Umbilical cord (tissue), 2 donors: ENCODE measurements around the gene CNNM3. TPM values are rescaled to one million over a fixed set of nuclear protein-coding genes. Genes with fewer than 3 reads are reported as not detected.
"Not testable (repeated sequence)": the region's sequence is repeated elsewhere in the genome, so short reads cannot be mapped to it uniquely, and the experiment has no call there.

Experiments used
- DNase-seq: peaks from one replicate; pipeline ENCODE4 v3.0.0-alpha.2; 2015; ENCODE audit warnings: low spot score
- total RNA-seq: library from RNA; depleted of rRNA; stranded (reverse); fragments of >200 nt; gene quantifications from one replicate; pipeline ENCODE4 v1.2.3, GENCODE V29; 2014; ENCODE audit warnings: low replicate concordance; ENCODE audit not compliant: insufficient read depth

CNNM3 gene
- total RNA-seq: 7.7 TPM

DNA sequence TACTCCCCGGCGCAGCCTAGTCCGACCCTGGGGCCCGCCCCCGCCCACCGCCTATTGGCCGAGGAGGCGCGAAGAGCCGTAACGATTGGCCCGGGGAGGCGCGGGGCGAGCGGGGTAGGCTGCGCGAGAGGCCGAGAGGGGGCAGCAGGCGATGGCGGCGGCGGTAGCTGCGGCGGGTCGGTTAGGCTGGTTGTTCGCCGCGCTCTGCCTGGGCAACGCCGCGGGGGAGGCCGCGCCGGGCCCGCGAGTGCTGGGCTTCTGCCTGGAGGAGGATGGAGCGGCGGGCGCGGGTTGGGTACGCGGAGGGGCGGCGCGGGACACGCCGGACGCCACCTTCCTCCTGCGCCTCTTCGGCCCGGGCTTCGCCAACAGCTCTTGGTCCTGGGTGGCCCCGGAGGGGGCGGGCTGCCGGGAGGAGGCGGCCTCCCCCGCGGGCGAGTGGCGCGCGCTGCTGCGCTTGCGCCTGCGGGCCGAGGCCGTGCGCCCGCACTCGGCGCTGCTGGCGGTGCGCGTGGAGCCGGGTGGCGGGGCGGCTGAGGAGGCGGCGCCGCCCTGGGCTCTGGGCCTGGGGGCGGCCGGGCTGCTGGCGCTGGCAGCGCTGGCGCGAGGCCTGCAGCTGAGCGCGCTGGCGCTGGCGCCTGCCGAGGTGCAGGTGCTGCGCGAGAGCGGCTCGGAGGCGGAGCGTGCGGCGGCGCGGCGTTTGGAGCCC is at the start of gene CNNM3:
CNNM3 (plus strand) TSS at position 142 of the 709 bp plus-strand sequence; CDS start at position 152, 10 bp downstream.
- peak; percentile 98 for DNase-seq

DNA sequence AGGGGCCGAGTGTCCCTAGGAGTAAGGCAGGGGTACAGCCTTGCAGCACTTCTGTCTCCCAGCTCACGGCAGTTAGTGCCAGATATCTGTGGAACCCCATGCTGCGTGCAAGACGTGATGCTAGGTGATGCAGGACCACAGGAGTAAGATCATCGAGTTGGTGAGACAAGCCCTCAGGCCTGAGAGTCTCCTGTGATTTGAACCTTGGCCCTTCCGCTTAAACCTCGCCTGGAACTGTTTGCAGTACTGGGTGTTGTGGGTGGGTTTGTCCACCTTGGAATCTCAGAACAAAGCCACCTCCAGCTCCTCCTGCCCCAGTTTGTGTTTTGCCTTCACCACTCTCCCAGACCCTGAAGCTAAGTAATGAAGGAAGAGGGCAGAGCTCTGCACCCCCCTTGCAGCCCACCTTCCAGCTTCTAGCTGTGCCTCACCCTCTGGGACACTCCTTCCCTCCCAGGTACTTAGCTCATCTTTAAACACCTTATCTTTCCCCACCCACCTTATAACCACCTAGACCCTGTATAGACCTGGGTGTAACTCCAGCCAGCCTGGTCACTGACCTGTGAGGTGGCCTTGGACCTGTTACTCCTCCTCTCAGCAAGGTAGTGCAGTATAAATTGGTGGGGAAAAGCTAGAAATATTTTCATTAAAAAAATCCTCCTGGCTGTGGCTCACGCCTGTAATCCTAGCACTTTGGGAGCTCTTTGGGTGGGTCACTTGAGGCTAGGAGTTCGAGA is 48.8 kb upstream of the CNNM3 start:
- no peak for DNase-seq

- DNase-seq: no peak
Observed at GRCh38 chr2:96768083-96768561, 47.9 kb upstream of the CNNM3 start.

DNA sequence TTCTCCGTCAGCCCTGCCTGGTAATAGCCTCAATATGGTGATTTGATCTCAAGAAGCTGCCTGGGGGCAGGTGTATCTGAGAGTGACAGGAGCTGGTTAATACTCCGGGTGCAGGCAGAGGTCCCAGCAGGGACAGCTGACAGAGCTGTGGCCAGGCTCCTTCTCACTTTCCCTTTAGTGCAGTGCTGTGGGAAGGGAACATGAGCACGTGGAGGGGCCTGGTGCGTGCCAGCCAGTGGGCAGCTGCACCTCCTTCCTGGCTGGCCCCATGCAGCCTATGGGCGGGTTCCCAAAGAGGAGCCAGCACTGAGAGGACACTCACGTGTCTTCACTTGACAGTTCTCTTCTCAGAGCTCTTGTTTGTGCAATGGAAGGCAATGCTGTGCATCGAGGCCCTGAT is 46.3 kb upstream of the CNNM3 start:
- no peak for DNase-seq

GRCh38 chr2:96770442-96771202 is 45.4 kb upstream of the CNNM3 start:
- no peak for DNase-seq

GRCh38 chr2:96771796-96772618 is 44.1 kb upstream of the CNNM3 start:
- peak; percentile 63 for DNase-seq

- no peak for DNase-seq
Observed at GRCh38 chr2:96772903-96773671, 43.0 kb upstream of the CNNM3 start.

DNA sequence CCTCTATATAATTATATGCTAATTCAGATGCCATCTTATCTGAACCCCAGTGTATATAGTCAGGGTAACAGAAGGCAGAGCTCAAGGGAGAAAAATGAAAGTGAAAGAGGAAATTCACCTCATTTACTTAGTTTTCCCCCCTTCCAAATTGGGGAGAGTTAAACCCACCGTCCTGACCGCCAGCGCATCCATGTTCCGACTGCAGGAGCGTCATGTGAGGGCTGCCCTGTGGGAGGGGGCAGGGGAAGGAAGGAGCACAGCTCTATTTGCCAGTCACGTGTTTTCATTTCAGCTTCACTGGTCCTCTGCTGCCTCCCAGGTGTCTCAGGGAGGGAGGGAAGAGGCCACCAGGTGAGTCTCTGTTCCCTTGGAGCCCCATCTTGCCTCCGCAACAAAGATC is 42.1 kb upstream of the CNNM3 start:
- DNase-seq: no peak

DNA sequence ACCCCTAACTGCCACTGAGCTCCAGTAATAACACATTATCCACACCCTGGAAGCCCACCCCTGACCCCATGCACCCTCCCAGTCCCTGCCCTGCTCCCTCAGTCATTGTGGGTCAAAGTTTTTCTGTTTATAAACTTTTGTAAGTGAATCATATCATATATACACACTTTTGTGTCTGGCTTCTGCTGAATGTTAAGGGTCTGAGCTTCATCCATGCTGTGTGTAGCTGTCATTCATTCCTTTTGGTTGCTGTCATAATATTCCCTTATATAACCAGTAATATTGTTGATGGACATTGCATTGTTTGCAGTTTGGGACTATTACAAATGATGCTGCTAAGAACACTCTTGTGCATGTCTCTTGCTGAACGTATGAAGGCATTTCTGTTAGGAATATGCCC is 40.9 kb upstream of the CNNM3 start:
- no peak for DNase-seq

GRCh38 chr2:96783388-96783787 is 32.7 kb upstream of the CNNM3 start:
- no peak for DNase-seq

DNA sequence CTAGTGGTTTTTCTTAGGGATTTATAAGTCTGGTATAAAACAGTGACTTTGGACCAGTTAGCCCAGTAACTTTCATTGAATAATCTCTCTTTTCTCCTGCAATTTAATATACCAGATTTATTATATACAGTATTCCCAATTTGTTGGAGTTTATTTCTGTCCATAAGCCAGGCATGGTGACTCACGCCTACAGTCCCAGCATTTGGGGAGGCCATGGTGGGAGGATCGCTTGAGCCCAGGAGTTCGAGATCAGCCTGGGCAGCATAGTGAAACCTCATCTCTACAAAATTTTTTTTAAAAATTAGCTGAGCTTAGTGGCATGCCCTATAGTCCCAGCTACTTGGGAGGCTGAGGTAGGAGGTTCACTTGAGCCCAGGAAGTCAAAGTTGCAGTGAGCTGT is 28.7 kb upstream of the CNNM3 start:
- no peak for DNase-seq

DNA sequence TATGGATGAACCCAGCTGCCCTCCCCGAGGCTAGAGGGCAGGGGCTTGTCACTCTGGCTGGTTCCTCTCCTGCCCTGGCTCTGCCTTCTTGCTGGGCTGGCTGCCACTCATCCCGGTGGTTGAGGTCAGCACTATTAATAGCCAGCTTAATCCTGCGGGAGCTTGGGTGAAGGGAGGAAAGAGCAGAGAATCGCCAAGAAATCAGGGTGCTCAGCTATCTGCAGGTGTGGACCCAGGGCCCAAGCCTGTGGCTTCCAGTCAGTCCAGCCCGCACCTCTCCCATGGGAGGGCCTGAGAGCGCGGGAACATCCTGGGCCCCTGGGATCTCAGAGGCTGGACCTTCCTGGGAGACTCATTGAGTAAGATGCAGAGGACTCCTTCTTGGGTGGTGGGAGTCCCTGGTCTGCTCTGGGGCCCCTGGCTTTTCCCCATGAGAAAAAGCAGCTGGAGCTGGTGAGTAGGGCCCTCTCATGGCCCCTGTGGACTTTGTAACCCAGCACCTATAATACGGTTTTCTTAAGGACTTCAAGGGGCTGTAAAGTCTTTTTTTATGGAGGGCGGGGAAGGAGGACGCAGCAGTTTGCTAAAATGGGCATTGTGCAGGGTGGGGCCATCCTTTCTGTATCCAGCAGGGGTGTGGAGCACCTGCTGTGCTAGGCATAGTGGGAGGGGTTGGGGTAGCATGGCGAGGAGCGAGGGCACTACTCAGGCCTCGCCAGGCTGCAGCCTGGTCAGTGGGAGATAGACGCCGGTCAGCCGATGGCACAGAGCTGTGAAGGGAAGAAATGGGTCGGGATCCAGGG is 27.4 kb upstream of the CNNM3 start:
- peak; percentile 37 for DNase-seq

DNA sequence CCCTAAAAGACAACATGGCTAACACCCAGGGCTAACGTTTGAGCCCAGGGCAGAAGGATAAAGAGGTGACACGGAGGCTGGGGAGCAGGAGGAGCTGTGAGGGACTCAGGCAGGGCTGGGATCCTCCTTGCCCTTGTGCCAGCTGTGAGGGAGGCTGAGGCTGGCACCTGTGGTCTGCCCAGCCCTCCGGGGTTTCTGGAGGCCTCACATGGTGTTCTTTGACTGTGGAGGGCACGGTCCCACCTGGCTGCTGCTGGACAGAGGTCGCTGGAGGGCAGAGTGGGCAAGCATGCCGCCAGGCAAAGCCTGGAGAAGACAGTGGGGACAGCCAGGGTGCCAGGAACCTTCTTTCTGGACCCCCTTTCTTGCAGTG is 26.8 kb upstream of the CNNM3 start:
- DNase-seq: no peak

DNA sequence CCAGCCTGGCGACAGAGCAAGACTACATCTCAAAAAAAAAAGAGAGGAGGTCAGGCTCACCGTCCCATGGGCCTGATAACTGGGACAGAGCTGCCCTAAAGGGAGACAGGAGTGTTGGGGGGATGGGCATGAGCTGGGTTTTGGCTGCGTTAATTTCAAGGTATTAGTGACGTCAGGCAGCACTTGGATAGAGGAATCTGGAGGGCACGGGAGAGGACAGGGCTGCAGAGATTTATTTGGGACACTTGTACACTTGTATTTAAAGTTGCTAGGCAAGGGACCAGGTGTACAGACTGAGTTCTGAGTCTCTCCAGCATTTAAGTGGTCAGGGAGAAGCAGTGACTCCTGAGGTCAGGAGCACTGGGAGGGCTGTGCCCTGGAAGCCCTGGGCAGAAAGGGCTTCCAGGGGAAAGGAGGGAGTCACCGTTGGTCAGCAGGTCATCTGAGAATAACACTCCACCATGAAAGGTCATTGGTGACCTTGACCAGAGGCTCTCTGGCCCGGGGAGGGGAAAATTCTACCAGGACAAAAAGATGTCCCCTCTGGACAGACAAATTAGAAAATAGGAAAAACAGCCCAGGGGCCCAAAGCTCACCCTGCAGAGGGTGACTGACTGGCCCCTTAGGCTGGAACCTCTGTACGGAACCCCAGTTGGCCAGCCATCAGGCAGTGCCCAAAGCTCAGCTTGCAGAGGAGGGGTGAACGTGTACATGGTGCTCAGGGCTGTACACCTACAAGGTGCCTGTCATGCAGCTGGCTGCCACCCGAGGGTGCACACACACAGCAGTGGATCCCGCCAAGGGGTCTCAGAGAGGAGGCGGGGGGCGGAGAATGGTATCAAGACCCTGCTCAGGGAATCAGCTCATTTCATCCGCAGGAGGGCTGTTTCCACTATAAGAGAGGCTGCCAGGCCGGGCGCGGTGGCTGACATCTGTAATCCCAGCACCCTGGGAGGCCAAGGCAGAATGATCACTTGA is 23.0 kb upstream of the CNNM3 start:
- DNase-seq: no peak

DNA sequence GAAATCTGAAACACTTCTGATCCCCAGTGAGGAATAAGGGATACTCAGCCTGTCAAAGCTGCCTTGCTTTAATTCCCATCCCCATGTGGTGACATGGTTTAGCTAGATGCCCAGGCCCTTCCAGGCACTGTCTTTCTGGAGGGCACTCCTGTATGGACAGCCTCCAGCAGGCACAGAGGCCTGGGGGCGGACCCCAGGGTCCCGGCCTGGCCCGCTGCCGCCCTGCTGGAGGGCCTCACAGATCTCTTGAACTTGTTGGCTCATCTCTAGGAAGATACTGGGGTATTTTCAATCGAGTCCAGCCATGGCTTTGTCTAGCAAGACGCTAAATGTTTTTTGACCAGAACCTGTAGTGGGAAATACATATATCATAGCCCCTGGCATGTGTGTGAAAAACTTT is 21.0 kb upstream of the CNNM3 start:
- no peak for DNase-seq

DNA sequence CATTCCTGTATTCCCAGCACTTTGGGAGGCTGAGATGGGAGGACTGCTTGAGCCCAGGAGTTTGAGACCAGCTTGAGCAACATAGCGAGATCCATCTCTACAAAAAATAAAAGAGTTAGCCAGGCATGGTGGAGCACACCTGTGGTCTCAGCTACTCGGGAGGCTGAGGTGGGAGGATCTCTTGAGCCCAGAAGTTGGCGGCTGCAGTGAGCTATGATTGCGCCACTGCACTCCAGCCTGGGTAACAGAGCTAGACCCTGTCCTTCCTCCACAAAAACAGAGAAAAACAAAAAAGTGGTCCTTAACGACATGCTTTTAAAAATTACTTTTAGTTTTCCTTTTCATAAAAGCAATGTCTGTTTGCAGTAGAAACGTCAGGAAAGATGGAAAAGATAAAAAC is 19.6 kb upstream of the CNNM3 start:
- DNase-seq: not testable (repeated sequence)

DNA sequence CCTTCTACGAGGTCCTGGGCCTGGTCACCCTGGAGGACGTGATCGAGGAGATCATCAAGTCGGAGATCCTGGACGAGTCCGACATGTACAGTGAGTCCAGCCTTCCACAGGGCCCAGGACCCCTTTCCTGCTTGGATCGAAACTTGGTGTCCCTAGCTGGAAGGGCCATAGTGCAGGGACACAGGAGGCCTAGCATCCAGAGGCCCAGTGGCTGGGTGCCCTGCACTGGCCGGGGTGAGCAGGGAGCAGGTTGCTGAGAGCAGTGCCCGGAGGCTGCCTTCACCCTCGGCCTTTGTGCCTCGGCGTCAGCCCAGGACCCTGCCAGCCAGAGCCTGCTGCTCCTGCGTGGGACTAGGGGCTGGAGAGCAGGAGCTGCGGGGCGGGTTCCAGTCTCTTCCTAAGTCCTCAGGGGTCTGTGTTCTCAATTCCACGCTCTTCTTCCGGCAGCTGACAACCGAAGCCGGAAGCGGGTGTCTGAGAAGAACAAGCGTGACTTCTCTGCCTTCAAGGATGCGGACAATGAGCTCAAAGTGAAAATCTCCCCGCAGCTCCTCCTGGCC is 18.9 kb upstream of the CNNM3 start:
- DNase-seq: no peak
